HG03378 (cell line): Measurements from ENCODE around the gene PRKAG2.
"Not testable (repeated sequence)": the region's sequence is repeated elsewhere in the genome, so short reads cannot be mapped to it uniquely, and the experiment has no call there.

Experiments used
- ATAC-seq: cut with Tn5 transposase; IDR thresholded peaks from one replicate; pipeline ENCODE4 v1.9.1; 2021; ENCODE audit warnings: mild to moderate bottlenecking, moderate library complexity; ENCODE audit not compliant: unreplicated experiment

PRKAG2 gene

DNA sequence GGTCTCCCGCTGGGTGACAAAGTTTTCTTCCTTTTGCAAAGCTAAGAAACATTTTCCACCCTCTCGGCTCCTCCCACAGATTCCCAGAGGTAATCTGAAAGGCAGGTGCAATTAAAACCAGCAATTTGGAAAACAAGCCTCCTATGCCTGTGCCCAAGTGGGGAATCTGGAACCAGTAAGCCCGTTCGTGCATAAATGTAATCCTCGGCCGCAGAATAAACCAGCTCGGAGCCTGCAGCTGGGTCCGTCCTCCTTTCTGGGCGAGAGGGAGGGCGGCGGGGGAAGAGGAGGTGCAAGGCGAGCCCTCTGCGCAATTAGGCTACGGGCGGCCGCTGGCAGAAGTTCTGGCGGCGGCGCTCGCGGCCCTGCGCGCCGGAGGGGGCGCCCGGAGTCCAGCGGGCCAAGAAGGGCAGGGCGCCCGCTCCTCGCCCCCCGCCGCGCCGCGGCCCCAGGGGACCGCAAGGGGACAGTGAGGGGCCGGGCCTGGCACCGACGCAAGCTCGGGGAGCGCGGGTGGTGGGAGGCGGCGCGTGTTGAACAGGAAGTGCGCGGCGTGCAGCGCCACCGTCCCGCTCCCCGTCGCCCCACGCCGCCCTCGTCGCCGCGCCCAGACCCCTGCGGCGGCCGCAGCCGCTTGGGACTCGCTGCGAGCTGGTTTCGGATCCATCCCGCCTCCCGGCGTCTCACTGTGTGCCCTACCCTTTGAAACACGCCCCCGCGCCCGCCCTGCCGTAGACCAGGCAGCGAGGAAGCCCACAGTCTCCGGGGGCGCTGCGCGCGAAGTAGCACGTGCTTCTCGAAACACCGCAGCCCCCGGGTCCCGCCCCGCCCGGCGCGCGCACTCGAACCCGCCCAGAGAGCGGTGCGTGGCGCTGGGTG is at the start of gene PRKAG2:
Gene PRKAG2, minus strand, starts transcription at position 217 of the 879 bp plus-strand sequence. CDS start 495 bp downstream, outside the sequence.
- ATAC-seq, result no peak

DNA sequence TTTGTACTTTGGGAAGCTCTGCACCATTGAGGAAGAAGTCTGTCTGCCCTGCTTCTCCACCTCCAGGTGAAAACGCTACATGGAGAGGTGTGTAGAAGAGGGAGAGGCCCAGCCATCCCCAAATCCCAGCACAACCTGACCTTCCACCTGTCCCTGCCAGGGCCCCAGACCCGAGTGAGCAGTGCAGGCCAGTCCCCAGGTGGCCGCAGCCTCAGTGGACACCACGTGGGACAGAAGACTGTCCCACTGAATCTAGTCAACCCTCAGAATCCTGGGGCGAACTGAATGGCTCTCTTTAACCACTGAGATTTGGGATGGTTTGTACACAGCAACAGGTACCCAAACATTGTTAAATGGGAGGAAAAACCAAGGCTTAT is 49.4 kb upstream of the PRKAG2 start:
- no peak for ATAC-seq

DNA sequence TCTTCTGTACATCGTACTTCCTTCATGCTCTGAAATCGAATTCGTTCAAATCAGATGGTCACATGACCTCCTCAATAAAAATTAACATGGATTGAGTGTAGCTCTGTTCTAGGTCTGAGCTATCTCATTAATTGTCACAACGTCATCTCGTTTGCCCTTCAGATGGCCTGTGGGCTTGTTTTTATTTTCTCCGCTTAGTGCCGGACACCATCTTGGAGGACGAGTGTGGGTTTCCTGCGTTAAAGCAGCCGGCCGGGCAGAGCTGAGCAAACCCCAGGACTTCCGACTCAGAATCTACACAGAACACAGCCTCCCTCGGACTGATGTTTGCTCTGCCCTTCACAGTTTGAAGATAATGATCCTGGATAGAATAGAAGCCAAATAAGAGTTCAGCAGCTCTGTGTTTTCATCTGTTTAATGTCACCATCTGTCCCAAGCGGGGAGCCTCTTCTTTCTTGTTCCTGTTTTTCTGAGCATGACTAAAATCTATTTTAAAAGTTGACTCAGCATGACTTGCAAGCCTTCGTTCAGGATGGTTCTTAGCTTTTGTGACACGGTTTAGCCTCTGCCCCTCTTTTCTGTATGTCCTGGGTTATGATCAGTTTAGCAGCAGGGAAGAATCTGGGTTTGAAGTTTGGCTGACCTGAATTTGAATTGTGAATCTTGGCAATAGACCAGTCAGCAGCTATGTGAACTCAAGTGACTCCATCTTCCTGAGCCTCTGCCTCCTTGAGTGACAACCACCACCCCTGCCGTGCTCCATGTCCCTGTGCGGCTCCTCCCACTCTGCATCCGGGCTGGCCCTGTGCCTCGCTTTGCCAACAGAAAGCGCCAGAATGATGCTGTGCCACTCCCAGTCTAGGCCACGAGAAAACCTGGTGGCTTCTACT is 48.8 kb upstream of the PRKAG2 start:
- peak; percentile 42 for ATAC-seq

DNA sequence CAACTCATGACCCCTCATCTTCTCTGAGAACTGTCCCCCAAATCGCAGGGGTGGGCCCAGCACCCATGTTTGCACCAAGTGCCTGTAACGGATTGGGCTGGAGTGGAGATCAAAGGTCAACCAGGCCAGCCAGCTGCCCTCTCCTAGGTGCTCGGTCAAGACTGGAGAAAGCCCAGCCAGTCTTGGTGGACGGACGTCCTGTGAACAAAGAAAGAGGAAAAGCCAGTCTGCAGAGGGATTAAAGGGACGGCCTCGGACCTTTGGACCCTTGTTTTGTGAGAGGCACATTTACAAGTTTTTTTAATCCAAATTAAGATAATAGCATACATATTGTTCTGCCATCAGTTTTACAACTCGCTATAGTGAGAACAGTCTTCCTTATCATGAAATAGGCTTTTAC is 47.6 kb upstream of the PRKAG2 start:
- no peak for ATAC-seq

DNA sequence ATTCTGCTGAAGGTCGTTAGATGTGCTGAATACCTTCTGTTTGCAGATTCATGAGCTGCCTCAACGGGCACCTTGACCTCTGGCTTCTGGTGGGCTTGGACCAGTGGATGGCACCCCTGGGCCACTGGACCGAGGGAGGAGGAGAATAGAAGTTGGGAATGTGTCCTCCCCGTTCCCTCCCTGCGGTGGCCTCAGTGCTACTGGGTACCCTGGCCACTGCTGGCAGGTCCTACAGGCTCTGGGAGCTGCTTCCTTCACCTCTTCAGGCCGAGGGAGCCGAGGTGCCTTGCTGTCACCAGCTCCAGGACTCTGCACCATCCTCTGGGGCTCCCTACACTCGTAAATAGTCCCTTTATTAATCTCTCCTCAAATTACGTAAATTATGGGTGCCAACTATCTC is 47.1 kb upstream of the PRKAG2 start:
- ATAC-seq, result no peak

DNA sequence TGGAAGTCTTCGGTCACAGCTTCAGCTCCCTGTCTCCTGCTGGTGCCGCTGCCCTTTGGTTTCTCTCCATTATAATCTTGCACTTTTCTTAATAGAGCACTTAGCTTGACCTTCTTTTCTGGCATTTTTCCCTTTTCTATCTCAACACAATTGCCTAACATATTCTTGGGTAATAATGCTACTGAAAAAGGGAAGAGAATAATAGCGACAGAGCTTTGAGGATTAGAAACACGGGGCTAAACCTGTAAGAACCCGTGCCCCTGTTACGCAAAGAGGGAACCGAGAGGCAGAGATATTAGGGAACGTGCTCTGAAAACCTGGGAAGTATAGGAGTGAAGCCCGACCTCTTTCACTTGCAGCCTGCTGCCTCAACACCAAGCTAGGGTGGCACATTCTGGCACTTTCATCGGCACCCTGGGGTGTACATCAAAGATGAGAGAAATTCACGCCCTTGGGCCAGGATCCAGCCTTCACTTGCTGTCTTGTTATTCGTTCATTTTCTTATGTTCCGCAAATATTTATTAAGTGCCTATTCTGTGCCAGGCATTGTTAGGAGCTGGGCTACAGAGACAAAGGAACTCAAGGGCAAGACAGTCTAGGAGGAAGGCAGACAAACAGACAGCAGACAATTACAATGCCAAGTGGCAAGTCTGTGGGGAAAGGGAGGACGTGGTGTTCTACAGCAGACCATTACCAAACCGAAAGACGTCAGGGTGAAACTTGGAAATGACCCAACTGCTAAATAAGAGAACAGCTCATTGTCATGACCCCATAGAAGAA is 46.4 kb upstream of the PRKAG2 start:
- no peak for ATAC-seq

DNA sequence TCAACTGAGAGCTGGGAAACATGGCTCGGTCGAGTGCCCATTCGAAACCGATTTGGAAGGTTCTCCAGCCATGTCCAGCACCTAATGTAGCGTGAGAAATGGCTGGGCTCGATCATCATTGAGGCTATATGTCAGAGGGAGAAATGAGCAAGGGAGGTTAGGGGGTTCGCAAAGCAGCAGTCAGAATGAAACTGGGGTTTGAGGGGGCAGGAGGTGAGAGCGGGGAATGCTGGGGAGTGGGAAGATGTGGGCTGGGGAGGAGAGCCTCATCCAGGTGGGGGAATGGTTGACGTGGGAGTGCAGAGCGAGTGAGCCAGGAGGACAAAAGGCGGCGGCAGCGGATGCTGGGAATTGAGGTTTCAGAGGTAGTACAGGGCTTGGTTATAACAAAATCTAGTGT is 44.5 kb upstream of the PRKAG2 start:
- no peak for ATAC-seq

DNA sequence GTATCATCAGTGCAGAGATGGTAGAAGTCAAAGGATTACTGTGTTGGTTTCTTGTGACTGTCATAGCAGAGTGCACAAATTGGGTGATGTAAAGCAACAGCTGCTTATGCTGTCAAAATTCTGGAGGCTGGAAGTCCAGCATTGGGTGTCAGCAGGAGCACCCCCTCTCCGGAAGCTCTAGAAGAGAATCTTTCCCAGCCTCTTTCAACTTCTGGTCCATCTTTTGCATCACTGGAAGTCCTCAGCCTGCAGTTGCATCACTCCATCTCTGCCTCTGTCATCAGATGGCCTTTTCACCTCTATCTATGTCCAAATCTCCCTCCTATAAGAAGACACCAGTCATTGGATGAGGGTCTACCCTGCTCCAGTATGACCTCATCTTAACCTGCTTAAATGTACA is 43.6 kb upstream of the PRKAG2 start:
- ATAC-seq, result no peak

DNA sequence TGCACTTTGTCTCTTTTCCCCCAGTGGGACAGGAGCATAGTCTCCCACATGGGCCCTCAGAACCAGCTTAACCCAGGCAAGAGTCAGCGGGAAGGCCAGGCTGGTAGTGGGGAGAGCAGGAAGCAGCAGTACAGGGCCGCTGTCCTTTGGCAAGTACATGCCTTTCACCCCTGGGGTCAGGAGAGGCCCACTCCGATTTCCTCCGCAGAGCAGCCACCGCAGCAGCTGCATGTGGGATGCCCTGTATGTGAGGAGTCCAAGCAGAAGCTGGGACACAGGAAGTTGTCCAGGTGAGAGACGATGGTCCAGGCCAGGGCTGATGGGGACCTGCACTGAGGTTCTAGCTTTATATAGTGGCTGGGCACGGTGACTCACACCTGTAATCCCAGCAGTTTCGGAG is 42.7 kb upstream of the PRKAG2 start:
- no peak for ATAC-seq

DNA sequence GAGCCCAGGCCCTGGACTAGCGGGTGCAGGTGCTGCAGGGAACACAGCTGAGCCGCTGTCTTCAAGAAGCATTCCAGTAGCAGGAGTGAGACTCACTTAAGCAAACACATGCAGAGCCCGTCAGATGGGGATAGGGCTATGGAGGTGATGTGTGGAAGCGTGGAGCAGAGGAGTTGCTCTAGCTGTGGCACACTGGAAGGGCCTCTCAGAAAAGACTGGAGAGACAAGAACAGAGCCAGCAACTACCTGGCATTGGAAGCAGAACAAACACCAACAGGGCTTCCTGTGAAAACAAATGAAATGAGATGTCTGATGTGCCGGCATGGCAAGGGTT is 41.6 kb upstream of the PRKAG2 start:
- no peak for ATAC-seq

DNA sequence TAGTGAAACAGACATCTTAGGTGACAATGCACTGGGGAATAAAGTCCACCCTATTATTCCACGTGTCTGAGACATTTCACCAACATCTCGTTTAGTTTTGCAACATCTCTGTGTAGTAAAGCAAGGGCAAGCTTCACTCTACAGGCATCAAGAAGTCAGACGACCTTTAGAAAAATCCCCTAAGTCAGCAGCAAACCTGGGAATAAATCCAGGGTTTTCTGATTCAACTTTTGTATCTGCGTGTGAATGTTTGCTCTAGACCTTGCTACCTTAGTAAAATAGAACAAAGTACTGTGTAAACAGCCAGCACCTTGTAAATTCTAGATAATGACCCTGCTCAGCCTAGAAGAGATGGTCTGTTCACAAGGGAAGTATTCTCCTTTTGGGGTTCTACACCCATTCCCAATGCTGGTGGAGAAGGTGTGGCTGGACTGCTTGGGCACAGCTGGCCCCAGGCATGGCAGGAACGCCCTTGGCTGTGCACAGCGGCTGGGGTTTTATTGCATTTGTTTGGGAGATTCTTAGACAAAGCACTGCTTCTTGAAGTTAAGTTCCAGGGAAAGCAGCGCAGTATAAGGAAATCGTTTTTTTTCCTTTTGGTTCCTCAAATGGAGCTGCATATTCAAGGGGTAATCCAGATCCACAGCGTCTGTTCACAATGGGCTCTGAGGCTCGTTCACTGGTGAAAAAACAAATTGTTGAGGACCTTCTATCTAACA is 41.0 kb upstream of the PRKAG2 start:
- ATAC-seq, result no peak

DNA sequence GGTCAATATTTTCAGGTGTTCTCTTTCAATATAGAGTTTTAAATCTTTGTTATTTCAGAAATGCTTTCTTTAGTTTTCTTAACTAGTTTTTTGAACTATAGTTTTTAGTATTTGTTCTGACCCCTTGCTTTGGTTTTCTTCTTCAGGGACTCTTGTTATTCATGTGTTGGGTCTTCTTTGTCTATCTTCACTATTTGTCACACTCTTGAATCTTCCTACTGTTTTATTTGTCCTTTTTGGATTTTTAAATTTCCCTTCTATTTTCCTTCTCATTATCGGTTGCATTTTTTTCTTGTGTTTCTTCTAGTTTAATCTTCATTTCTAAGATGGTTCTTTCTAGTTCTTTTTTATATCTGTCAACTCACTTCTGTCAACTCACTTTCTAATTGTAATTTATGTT is 37.1 kb upstream of the PRKAG2 start:
- ATAC-seq, result no peak

DNA sequence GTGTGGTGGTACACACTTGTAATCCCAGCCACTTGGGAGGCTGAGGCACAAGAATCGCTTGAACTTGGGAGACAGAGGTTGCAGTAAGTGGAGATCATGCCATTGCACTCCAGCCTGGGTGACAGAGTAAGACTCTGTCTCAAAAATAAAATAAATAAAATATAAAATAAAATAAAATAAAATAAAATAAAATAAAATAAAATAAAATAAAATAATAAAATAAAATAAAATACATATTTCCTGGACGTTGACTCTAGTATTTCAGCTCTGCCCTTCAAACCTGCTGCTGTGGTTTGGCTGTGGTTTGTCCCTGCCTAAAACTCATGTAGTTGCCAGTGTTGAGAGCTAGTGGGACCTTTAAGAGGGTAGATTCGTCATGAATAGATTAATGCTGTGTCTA is 33.7 kb upstream of the PRKAG2 start:
- ATAC-seq, result not testable (repeated sequence)

DNA sequence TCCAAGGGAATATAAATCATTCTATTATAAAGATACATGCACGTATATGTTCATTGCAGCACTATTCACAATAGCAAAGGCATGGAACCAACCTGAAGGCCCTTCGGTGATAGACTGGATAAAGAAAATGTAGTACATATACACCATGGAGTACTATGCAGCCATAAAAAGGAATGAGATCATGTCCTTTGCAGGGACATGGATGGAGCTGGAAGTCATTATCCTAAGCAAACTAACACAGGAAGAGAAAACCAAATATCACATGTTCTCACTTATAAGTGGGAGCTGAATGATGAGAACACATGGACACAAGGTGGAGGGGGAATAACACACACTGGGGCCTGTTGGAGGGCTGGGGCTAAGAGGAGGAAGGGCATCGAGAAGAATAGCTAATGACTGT is 30.2 kb upstream of the PRKAG2 start:
- ATAC-seq, result not testable (repeated sequence)

DNA sequence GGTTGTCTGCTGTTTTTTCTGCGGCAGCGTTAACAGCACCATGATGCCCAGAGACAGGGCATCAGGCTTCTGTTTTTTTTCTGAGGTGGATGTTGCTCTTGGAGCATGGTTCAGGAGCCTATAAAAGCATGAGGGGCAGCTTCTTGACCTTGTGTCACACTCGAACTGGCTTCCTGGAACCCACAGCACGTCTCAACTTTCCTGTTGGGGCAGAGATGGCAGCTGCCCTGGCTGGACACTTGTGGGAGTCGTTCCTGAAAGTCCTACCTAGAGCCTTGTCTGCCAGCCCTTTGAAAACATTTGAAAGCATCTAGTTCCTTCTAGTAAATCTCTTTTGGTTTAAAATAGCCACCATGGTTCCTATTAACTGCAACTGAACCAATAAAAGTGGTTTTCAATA is 28.9 kb upstream of the PRKAG2 start:
- ATAC-seq, result no peak

DNA sequence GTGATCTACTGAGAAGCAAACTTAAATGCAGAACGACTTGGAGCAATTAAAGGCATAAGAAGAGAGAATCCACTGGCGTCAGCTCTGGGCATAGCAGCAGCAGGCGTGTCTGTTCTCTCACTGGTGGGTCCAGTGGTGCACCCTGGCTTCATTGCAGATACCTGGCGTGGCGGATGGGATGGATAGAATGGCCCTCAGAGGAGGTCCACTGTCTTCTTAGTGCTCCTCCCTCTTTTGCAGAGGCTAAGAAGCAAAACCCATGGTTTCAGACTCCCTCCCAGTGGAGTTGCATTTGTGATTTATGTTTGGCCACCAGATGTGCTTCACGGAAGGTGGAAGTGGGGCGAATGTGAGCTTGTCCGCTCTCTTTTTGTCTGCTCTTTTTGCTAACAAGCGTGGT is 28.4 kb upstream of the PRKAG2 start:
- ATAC-seq, result no peak

DNA sequence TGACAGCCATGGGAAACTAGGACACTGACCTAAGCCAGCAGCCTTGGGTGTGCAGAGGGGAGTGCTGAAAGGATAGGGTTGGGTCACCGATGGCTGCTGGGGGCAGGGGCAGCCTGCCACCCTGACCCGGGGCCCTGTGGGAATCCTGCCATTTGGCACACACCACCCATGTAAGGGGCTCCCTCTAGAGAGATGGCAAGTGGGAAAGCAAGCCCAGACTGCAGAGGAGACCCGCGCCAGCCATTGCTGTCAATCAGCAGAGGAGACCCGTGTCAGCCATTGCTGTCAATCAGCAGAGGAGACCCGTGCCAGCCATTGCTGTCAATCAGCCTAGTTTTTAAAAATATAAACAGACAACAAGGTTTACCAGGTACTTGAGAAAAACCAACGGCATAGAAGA is 27.4 kb upstream of the PRKAG2 start:
- ATAC-seq, result no peak

DNA sequence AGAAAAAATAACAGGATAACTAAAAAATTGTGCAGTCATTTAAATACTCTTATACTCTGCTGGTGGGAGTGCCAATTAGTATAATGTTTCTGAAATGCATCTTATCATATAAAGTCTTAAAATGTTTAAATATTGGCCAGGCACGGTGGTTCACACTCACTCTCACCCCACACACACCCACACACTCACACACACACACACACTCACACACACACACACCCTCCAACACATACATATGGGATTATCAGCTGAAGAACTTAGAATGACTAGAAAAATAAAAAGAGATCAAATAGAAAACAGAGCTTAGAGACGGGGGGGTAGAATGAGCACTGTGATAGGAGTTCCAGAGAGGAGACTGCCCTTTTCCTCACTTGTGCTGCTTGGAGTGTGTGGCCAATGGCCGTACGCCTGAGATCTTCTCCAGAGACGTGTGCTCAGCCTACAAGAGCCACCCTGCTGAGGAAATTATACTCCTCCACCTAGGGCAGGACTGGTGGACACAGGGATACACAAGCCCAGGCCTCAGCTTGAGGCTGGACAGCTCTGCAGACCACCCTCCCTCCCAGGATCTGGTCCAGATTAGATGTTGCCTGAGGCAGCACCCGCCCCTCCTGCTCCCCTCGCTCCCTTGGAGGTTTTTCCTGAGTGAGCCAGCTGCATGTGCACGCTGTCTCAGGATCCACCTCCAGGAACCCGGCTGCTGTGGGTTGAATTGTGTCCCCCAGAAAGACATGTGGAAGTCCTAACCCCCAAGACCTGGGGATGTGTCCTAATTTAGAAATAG is 26.5 kb upstream of the PRKAG2 start:
- ATAC-seq, result no peak

DNA sequence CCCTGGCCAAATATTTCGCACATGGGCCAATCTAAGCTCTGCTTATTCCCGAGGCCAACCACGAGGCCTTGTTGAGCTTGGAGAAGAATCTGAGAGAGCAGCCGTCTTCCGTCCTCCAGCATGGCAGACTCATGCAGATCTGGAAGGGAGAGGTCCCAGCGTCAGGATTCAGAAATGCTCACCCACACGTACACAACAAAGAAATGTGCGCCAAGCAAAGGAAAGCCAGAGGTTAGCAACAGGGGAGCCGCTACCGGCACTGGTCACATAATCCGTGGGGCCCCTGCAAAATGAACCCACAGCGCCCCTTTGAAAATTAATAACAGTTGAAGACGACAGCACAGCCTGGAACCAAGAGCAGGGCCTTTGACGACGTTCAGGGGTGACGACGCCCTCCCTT is 25.4 kb upstream of the PRKAG2 start:
- no peak for ATAC-seq

DNA sequence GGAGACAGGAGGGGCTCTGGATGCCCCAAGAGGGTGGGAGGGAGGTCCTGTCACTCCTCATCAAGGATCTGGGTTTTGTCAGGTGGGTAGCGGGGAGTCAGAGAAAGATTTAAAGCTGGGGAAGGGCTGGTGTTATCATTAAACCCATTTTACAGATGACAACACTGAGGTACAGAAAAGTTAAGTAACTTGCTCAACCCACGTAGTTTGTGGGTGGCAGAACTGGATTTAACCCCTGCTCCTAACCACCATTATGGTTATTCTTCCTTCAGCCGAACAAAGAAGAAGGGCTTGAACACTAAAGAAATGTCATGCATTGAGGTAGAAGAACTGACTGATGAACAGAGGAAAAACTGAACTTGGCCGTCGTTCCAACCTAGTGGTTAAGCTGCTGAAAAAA is 24.9 kb upstream of the PRKAG2 start:
- ATAC-seq, result no peak
